A673 (cell line): ENCODE results near the gene CDK19.

Experiments
- EZH2 ChIP-seq: fragments of 200-600 bp; sonication (generic); IDR thresholded peaks from 2 replicates; pipeline ENCODE4 v1.6.1; 2017; ENCODE audit warnings: borderline replicate concordance, low read depth, mild to moderate bottlenecking, mixed read lengths, antibody characterized with exemption, low read length; ENCODE audit not compliant: poor library complexity, severe bottlenecking
- TF ChIP-seq, protein P1 (sequence below): fragments of 300-800, 200-600 bp; sonication (generic); conservative IDR thresholded peaks from 2 replicates; pipeline ENCODE4 v1.5.1; 2017; ENCODE audit warnings: low read depth, mild to moderate bottlenecking, antibody characterized with exemption, low read length, moderate library complexity, mixed read lengths

- TF ChIP-seq, protein P1, sequence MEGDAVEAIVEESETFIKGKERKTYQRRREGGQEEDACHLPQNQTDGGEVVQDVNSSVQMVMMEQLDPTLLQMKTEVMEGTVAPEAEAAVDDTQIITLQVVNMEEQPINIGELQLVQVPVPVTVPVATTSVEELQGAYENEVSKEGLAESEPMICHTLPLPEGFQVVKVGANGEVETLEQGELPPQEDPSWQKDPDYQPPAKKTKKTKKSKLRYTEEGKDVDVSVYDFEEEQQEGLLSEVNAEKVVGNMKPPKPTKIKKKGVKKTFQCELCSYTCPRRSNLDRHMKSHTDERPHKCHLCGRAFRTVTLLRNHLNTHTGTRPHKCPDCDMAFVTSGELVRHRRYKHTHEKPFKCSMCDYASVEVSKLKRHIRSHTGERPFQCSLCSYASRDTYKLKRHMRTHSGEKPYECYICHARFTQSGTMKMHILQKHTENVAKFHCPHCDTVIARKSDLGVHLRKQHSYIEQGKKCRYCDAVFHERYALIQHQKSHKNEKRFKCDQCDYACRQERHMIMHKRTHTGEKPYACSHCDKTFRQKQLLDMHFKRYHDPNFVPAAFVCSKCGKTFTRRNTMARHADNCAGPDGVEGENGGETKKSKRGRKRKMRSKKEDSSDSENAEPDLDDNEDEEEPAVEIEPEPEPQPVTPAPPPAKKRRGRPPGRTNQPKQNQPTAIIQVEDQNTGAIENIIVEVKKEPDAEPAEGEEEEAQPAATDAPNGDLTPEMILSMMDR = no peak
- TF ChIP-seq EZH2 = no peak
These were observed 38.6 kb upstream of the CDK19 start for GRCh38 chr6:110853754-110854477.
